Activated naive CD4-positive, alpha-beta T cell treated with anti-CD3 and anti-CD28 coated beads, Interleukin-2, amount 50 U/mL, for 72 hours (primary cell): ENCODE measurements around the gene NUDT1. TPM values are rescaled to one million over a fixed set of nuclear protein-coding genes. Genes with fewer than 3 reads are reported as not detected.

Experiments used
- ATAC-seq, 2 donors: fragments of 150-1000 bp; cut with Tn5 transposase; 2 replicates each; pipeline ENCODE4 v1.10.0; 2021; ENCODE audit warnings: mild to moderate bottlenecking in 2 of 2, moderate library complexity in 2 of 2
- DNase-seq, 2 donors: peaks; one replicate each; pipeline ENCODE4 v3.0.0; 2021 to 2022; ENCODE audit warnings: low spot score in 2 of 2
- H3K27ac Mint-ChIP-seq, 2 donors: one replicate each; pipeline ENCODE4 v1.8.0; 2022; ENCODE audit warnings: mild to moderate bottlenecking in 2 of 2, mixed read lengths in 2 of 2
- H3K36me3 Mint-ChIP-seq, 2 donors: one replicate each; pipeline ENCODE4 v1.8.0; 2022; ENCODE audit warnings: mixed read lengths in 2 of 2
- H3K9me3 Mint-ChIP-seq, 2 donors: one replicate each; pipeline ENCODE4 v1.8.0; 2022; ENCODE audit warnings: mixed read lengths in 2 of 2
- total RNA-seq, 2 donors: library from RNA; stranded (reverse); gene quantifications; one replicate each; pipeline ENCODE4 v1.2.3, GENCODE V29; 2022

Gene NUDT1
- total RNA-seq, 2 donors from 2014 or later, result 79.8 to 95.3 TPM

GRCh38 chr7:2251381-2251780 lies 9.4 kb downstream of the NUDT1 start:
- DNase-seq, result no peak
- ATAC-seq, result no peak
- H3K27ac Mint-ChIP-seq, result peak overlapping the region in 1 of 2 donors; percentile 62
- no peaks in the 10 kb centered on the region for H3K36me3 Mint-ChIP-seq
- no peaks in the 10 kb centered on the region for H3K9me3 Mint-ChIP-seq

DNA sequence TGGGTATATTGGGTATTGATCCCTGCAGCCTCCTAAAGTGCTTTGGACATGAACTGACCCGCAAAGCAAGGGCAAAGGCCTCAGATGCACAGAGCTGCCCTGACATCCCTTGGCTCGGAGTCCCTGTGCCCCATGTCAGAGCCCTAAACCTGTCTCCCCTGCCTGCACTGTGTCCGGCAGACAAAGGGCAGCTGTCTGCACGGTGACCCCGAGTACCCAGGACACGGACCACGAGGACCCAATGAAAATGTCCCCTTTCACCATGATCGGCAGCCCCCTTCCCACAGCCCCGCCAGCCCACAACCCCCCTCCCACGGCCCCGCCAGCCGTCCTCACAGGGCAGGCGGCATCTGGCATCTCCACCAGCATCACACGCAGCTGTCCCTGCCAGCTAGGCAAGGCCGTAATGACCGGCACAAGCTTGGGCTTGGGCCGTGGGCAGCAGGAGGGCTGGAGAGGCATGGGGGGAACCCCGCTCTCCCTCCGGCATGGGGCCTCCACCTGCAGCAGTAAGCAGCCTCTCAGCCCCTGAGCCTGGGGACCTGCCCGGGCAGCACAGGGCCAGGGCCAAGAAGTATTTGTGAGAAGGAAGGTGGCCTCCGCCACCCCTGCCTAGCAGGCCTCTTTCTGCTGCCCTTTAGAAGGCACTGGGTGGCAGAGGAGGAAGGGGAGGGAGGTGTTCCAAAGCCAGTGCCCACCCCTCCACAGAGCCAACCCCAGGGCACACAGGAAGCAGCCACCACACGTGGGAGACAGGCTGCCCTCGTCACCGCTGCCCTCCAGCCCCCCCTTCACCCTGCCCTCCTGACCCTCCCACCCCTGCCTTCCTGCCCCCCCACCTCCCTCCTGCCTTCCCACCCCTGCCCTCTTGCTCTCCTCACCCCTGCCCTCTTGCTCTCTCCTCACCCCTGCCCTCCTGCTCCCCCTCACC lies 10.1 kb downstream of the NUDT1 start:
- ATAC-seq (no peak), DNase-seq (no peak)
- H3K36me3 Mint-ChIP-seq, result no peaks in the 10 kb centered on the region

GRCh38 chr7:2253021-2253420 lies 11.0 kb downstream of the NUDT1 start:
- ATAC-seq (no peak), DNase-seq (no peak)
- no peaks in the 10 kb centered on the region for H3K9me3 Mint-ChIP-seq
- peak overlapping the region; percentile 62 to 65 for H3K27ac Mint-ChIP-seq
- H3K36me3 Mint-ChIP-seq, result no peaks in the 10 kb centered on the region

More for the DNA sequence above, 10.1 kb downstream of the NUDT1 start:
- Mint-ChIP-seq H3K9me3 (no peaks in the 10 kb centered on the region), H3K27ac (peak overlapping the region; percentile 62 to 65)

GRCh38 chr7:2253525-2254244 lies 11.7 kb downstream of the NUDT1 start:
- Mint-ChIP-seq H3K36me3 (no peaks in the 10 kb centered on the region), H3K27ac (peak overlapping the region in 1 of 2 donors; percentile 29), H3K9me3 (no peaks in the 10 kb centered on the region)
- DNase-seq (no peak), ATAC-seq (no peak)

GRCh38 chr7:2254429-2255144 lies 12.6 kb downstream of the NUDT1 start:
- DNase-seq, result no peak
- no peaks in the 10 kb centered on the region for H3K9me3 Mint-ChIP-seq
- no peaks in the 10 kb centered on the region for H3K36me3 Mint-ChIP-seq
- peak overlapping the region in 1 of 2 donors; percentile 29 for H3K27ac Mint-ChIP-seq
- ATAC-seq, result no peak

DNA sequence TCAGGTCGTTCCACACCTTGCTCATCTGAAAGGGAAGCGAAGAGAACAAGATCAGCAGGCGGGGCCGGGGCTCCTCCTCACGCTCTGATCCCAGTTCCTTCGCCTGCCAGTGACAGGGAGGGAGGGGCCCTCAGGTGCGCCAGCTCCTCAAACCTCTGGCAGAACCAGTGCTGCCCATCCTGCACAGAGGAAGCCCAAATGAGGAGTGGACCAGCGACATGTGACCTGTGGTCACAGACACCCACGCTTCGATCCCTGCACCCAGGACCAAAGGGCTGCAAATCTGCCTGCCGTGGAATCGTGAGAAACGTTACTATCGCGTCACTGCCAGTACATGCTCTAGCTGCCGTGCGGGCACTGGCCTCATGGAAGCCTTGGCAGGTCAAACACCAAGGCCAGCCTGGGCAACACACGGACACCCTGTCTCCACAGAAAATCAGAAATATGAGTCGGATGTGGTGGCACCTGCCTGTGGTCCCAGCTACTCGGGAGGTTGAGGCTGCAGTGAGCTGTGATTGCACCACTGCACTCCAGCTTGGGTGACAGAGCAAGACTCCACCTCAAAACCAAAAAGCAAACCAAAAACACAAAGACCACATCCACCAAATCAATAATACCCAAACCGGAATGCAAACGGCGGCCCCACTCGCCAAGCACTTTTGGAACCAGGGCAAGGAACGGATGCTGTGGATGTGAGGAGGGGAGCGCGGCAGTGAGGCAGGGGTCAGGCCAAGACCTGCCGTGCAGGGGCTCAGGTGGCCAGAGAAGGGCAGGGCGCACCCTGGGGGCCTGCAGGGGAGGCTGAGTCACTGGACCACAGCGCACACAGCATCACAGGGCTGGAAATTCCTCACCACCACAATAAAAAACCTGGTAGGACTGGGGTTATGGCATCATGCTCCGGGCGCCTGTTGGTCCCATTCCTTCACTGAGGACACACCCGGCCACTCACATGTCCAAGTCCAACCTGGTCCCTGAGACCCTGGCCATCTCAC lies 13.4 kb downstream of the NUDT1 start:
- no peak for DNase-seq
- peak; percentile 22 to 36 for ATAC-seq
- H3K27ac Mint-ChIP-seq, result peak overlapping the region in 1 of 2 donors; percentile 62
- no peaks in the 10 kb centered on the region for H3K36me3 Mint-ChIP-seq
- no peaks in the 10 kb centered on the region for H3K9me3 Mint-ChIP-seq

DNA sequence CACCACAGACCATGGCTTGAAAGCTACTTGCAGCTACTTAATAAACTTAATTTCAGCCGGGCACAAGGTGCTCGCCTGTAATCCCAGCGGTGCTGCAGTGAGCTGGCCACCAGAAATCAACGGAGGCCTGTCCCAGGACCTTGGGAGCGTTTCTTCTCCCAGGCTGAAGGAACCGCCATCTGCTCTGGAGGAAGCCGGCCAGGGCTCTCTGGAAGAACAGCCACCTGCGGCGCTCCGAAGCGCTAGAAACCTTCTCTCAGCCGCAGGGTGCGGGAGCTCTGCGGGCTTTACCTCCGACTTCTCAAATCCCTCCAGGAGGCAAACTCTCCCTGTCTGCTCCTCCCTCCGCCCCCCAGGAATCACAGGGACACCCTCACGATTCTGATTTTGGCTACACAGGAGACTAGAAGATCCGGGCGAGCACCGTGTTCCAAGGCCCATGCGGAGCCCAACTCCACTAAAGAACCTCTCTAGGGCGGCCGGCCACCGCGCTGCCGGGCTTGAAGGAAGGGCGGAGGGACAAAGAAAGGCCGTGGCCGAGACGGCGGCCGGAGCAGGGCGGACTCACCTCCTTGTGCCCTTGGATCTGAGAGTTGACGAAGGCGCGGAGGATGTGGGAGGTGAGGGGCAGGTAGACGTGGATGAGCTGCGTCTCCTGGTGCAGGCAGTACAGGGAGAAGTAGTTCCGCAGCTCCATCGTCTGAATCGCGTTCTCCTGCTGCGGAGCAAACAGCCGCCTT lies 14.4 kb downstream of the NUDT1 start:
- no peak overlapping the region for H3K27ac Mint-ChIP-seq
- ATAC-seq, result no peak

DNA sequence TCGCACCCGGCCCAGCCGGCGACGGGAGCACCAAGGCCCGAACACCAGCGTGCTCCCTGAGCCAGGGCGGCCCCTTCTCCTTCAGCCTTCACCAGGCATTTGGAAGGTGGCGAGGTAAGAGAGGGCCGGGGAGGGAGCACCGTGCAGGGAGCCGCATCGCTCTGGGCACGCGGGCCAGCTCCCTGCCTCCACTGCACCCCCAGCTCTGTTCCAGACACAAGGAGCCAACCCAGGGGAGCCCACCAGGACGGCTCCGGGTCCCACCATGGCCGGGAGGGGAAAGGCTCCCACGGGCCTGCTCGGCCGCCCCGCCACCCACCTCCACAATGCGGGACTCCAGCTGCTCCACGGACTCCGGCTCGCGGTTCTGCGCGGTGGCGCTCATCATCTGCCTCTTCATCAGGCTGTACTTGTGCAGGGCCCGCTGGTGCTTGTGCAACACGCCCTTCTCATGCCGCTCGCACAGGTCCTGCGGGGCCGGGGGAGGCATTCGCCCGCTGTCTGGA lies 15.1 kb downstream of the NUDT1 start:
- DNase-seq, result no peak
- Mint-ChIP-seq H3K9me3 (no peaks in the 10 kb centered on the region), H3K27ac (no peak overlapping the region), H3K36me3 (no peaks in the 10 kb centered on the region)
- no peak for ATAC-seq

More for the DNA sequence above, 14.4 kb downstream of the NUDT1 start:
- DNase-seq, result no peak
- Mint-ChIP-seq H3K9me3 (no peaks in the 10 kb centered on the region), H3K36me3 (no peaks in the 10 kb centered on the region)

DNA sequence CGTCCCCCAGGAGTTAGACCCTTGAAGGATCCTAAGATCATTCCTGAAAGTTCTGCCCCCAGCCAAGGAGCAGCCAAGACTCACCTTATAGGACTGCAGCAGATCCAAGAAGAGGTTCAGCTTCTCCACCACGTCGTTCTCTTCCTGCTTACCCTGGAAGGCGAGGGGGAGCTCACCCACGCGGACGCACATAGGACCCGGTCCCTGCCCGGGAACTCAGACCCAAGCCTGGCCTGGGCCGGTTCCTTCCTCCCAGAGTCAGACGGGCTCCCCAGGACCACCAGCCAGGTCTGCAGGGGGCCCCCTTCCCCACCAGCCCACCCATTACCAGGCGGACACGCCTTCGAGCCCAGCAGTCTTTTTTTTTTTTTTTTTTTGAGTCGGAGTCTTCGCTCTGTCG lies 15.6 kb downstream of the NUDT1 start:
- Mint-ChIP-seq H3K27ac (no peak overlapping the region), H3K36me3 (no peaks in the 10 kb centered on the region), H3K9me3 (no peaks in the 10 kb centered on the region)
- ATAC-seq (no peak), DNase-seq (no peak)

DNA sequence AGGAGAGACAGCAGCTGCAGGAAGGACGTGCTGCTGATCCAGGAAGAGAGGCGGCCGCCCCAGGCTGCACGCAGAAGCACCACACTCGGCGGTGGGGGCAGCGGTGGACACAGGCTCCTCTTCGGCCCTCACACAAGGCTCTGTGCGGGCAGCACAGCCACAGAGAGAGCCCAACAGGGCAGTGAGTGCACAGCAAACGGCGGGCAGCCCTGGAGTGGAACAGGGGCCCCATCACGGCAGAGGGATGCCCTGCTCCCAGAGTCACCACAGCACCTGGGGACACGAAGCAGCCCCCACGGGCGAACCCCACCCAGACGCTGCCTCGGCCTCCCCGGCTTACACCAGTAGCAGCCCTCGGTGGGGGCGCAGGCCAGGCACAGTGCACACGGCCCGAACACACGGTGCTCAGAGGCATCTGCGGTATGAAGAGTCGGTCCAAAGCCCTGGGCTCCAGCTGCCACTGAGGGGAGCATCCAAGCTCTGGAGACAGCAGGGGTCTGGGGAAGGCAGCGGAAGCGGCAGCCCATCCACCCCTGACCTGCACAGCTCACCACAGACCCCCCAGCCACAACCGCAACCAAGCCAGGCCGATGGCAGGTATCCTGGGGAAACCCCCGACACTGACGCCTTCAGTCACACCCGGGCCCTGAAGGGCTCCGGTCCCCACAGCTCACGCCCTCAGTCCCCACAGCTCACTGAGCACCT lies 16.8 kb downstream of the NUDT1 start:
- no peak for ATAC-seq
- Mint-ChIP-seq H3K27ac (peak overlapping the region in 1 of 2 donors; percentile 41), H3K9me3 (no peaks in the 10 kb centered on the region), H3K36me3 (peaks cover 0 to under 1% of the 10 kb centered on the region in 2 donors)
- DNase-seq, result no peak

GRCh38 chr7:2259480-2259879 lies 17.5 kb downstream of the NUDT1 start:
- no peak for ATAC-seq
- no peak for DNase-seq
- no peaks in the 10 kb centered on the region for H3K9me3 Mint-ChIP-seq
- peaks cover 6 to 7% of the 10 kb centered on the region in 2 donors for H3K36me3 Mint-ChIP-seq
- peak overlapping the region in 1 of 2 donors; percentile 41 for H3K27ac Mint-ChIP-seq

GRCh38 chr7:2260820-2261219 lies 18.8 kb downstream of the NUDT1 start:
- no peaks in the 10 kb centered on the region for H3K9me3 Mint-ChIP-seq
- no peak for DNase-seq
- peak overlapping the region in 1 of 2 donors; percentile 81 for H3K27ac Mint-ChIP-seq
- ATAC-seq, result no peak
- H3K36me3 Mint-ChIP-seq, result peaks cover 6 to 8% of the 10 kb centered on the region in 2 donors

DNA sequence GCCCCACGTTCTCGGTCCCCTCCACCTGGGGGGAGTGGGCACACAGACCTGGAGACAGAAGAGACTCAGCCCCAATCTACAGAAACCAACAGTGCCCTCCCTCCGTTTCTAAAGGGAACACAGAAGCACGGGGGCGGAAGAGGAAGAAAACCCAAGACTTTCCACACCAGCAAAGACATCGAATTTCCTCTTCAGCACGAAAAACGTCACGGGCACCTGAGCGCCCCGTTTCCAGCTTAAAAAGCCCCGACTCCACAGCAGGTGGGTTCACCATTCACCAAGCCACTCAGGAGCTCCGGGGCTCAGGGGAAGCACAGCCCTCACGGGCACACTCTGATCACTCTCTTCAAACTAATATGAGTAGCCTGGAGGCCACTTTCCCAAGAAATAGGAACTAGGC lies 19.6 kb downstream of the NUDT1 start:
- DNase-seq, result no peak
- Mint-ChIP-seq H3K9me3 (no peaks in the 10 kb centered on the region), H3K27ac (peak overlapping the region; percentile 81 to 94), H3K36me3 (peaks cover 6 to 8% of the 10 kb centered on the region in 2 donors)
- ATAC-seq, result peak; percentile 47 to 52

GRCh38 chr7:2263176-2263575 lies 21.1 kb downstream of the NUDT1 start:
- H3K9me3 Mint-ChIP-seq, result no peaks in the 10 kb centered on the region
- H3K36me3 Mint-ChIP-seq, result peaks cover 6 to 8% of the 10 kb centered on the region in 2 donors
- ATAC-seq, result no peak
- DNase-seq, result no peak
- H3K27ac Mint-ChIP-seq, result no peak overlapping the region
